ENCODE measurements around the gene EPS8L3. TPM values are rescaled to one million over a fixed set of nuclear protein-coding genes. Genes with fewer than 3 reads are reported as not detected.
"Not testable (repeated sequence)": the region's sequence is repeated elsewhere in the genome, so short reads cannot be mapped to it uniquely, and the experiment has no call there.

EPS8L3 gene
- total RNA-seq, 1 donor from 2014 or later = not detected

DNA sequence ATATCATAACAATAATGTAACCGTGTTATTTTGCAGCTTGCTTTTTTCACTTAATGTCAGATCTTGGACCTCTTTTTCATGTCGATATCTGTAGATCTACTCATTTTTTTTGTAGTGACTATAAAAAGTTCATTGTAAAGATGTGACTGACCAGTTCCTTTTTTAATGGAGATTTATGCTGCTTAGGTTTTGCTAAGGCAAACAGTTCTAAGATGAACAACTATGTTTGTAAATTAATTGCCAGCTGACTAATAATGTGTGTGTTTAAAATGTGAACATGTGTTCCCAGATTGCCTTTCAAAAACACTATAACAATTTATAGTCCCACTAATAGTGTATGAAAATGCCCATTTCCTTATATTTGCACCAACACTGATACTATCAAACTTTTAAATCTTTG lies 18.1 kb upstream of the EPS8L3 start:
- DNase-seq (ENCODE audit: extremely low read depth, low read depth, low spot score) = no peak

DNA sequence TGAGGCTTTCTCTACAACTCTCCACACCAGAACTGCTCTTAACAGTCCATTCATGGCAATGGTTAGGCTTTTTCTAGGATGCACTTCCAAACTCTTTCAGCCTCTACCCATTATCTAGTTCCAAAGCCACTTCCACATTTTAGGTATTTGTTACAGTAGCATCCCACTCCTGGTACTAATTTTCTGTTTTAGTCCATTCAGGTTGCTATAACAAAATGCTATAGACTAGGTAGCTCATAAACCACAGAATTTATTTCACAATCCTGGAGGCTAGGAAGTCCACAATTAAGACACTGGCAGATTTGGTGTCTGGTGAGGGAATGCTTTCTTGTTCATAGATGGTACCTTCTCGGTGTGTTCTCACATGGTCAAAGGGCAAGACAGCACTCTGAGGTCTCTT lies 17.3 kb upstream of the EPS8L3 start:
- DNase-seq (ENCODE audit: extremely low read depth, low read depth, low spot score) = no peak

DNA sequence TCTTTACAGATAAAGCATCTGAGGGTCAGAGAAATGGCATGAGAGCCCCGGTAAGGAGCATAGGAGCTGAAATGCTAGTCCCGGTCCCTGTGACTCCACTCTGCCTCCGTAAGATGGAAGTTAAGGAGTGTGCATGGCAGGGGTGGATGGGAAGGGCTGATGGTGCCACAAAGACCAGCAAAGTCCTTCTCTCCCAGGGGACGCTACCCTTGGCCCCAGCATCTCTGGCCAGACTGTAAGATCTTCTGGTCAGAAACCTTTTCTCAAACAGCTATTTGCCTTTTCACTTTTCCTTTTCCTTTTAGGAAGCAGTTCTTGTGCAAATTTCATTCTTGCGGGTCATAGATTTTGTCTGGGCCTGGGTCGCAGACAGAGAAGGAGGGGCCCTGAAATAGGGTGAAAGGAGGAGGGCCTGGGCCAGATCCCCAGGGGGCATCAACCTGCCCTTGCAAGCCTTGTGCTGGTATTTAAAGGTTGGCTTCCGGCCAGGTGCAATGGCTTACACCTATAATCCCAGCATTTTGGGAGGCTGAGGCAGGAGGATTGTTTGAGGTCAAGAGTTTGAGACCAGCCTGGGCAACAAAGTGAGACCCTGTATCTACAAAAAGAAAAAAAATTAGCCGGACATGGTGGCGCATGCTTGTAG lies 14.4 kb upstream of the EPS8L3 start:
- DNase-seq (ENCODE audit: extremely low read depth, low read depth, low spot score) = no peak

- DNase-seq (ENCODE audit: extremely low read depth, low read depth, low spot score) = no peak
Observed at GRCh38 chr1:109777436-109777835, 13.7 kb upstream of the EPS8L3 start.

DNA sequence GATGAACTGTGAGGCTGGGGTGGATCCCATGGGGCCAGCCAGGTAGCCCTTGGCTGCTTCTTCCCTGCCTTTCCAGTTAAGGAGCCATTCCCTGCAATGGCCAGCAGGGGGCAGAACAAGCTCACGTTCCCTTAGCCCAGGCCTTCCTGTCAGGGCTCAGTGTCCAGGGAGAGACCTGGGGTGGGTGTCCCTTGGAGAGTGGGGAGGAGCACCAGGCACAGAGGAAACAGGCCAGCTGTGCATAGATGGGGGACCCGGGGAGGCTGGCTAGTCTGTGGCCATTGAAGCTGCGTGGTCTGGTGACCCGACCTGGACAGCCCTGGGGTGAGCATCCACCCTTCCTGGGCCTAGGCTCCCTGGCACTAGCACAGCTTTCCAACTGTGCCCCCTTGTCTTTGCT lies 13.2 kb upstream of the EPS8L3 start:
- no peak for DNase-seq (ENCODE audit: extremely low read depth, low read depth, low spot score)

DNA sequence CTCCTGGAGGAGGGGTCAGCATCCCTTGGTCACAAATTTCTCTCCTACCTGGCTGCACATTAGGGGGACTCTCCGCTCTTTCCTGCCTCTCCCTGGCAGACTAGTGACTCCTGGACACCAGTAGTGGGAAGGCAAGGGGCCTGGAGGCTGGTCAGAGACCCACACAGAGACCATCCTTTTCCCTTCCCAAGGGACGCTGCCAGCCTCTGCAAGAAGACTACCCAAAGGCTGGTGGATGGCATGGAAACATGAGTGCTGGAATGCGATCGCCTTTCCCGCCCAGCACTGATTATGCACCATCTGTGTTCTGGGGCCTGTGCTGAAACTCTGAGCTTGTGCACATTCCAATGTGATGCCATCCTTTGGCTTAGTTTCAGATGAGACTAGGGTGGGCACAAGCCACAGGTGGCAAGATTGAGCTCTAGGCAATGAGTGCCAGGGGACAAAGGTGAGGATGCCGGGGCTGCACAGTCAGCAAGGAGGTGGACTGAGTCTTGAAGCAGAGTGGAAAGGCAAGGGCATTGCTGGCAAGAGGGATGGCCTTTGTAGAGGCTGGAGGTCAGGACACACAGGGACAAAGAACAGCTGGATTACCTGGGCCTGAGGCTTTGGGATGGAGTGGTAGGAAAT lies 12.6 kb upstream of the EPS8L3 start:
- no peak for DNase-seq (ENCODE audit: extremely low read depth, low read depth, low spot score)

GRCh38 chr1:109775398-109775797 lies 11.7 kb upstream of the EPS8L3 start:
- DNase-seq (ENCODE audit: extremely low read depth, low read depth, low spot score) = no peak

DNA sequence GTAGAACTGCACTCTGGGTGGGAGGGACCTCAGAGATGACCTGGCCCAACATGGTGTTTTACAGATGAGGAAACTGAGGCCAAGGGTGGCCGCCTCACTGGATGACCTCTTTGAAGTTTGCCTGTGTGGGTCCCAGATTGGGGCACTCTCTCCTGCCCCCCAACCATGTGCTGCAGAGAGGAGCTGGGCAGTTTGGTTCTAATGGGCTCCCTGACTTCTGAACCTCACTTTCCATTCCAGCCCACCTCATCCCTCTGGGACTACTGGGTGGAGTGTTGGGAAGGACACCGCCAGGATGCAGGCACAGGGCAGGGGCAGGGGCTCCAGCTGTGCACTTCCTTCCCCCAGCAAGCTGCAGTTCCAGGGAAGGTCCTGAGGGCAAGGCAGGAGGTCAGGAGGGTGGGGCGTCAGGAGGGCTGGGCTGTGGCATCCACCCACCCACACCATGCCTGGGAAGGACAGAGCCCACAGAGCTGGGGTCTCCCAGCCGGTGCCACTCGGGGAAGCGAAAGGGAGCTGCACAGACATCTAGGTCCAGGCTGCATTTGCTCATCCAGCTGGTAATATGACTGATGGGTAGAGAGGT lies 10.3 kb upstream of the EPS8L3 start:
- DNase-seq (ENCODE audit: extremely low read depth, low read depth, low spot score) = no peak

DNA sequence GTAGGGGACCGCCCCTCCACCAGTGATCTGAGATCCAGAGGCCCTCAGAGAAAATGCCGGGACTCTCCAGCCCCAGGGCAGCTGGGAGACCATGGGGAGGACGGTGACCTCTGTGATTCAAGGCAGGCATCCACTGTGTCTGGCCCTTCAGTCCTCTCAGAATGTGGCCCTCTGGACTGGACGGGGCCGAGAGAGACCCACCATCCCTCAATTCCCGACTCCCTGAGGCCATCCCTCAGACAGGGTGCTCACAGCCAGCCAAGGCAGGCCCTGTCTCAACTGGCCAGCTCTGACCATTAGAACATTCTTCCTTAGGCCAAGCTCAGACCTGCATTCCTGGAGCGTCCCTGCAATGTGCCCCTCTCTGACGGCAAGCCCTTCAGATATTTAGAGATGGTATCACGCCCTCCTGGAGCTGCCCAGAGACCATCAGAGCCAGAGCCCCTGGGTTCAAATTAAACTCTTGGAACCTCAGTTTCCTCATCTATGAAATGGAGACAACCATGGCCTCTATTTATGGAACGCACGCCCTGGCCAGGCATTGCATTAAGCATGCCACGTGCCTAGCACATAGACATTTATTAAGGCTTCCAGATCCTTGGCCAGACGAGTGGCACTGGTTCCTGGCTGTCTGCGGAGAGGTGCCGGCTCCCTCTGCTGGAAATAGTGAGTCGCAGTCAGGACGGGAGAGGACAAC lies 9.6 kb upstream of the EPS8L3 start:
- DNase-seq (ENCODE audit: extremely low read depth, low read depth, low spot score) = no peak

DNA sequence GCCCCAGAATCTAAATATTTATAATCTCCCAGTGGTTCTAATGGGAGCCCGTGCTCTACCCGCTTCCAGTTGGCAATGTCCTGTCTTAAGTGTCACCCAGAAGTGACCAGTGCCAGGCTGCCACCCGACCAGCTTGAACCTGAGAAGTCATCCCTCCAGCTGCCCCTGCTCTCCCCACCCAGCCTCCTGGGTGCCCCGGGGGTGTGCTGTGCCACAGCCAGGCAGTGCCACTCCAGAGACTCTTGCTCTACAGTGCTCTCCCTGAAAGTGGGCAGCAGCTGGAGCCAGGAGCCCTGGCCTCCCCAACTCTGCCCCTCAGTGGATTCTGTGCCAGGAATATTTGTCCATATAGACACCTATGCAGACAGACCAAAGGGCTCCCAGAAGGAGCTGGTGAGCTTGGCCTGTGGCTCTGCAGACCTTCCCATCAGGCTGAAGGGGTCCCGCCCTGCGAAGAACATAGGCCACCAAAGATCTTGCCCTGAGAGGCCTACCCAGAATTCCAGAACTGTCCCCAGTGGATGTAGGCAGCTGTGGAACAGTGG lies 9.0 kb upstream of the EPS8L3 start:
- no peak for DNase-seq (ENCODE audit: extremely low read depth, low read depth, low spot score)

- no peak for DNase-seq (ENCODE audit: extremely low read depth, low read depth, low spot score)
Observed at GRCh38 chr1:109771712-109772657, 8.3 kb upstream of the EPS8L3 start.

- no peak for DNase-seq (ENCODE audit: extremely low read depth, low read depth, low spot score)
Observed at GRCh38 chr1:109770331-109771095, 6.8 kb upstream of the EPS8L3 start.

DNA sequence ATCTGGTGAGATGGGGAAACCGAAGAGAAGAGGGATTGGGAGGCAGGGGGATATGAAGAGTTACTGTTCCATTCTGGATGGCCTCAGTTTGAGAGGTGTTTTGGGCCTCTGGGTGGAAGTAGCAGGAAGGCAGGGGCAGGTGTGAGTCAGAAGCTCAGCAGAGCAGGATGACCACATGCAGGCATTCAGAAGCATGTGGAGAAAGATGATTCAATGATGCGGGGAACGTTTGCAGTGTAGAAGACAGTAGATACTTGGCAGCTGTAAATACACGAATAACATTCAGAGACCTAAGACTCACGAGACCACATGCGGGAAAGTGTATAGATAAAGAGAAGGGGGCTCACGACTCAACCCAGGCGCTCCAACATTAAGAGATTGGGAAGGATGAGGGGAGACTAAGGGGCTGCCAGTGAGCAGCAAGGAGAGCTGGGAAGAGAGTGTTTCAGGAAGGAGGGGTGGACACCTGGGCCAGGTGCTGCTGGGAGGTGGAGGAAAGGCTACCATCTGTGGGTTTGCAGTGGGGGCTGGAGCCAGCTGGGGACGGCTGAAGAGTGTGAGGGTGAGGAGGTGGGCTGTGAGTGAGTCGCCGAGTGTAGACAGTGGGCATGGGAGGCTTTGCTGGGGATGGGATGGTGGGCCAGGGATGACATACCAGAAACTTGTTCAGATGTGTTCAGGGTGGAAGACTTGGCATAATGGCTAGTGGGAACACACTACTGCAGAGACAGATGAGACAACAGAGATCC lies 5.8 kb upstream of the EPS8L3 start:
- no peak for DNase-seq (ENCODE audit: extremely low read depth, low read depth, low spot score)

- DNase-seq (ENCODE audit: extremely low read depth, low read depth, low spot score) = no peak
Observed at GRCh38 chr1:109768820-109769219, 5.1 kb upstream of the EPS8L3 start.

DNA sequence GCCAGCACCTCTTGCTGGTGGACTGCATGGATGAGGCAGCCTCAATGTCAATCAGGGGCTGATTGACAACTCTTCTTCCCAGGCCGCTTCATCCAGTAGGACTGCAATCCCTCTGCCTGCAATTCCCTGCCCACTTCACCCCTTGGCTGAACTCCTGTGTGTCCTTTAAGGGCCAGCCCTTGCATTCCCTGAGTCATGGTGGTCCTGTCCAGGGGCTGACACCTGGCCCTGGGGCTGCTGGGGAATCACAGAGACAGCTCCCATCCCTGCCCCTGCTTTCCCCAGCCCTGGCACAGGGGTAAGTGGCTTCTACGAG lies 4.6 kb upstream of the EPS8L3 start:
- DNase-seq (ENCODE audit: extremely low read depth, low read depth, low spot score) = no peak

GRCh38 chr1:109767637-109768334 lies 4.1 kb upstream of the EPS8L3 start:
- no peak for DNase-seq (ENCODE audit: extremely low read depth, low read depth, low spot score)

- DNase-seq (ENCODE audit: extremely low read depth, low read depth, low spot score) = not testable (repeated sequence)
Observed at GRCh38 chr1:109766991-109767636, 3.4 kb upstream of the EPS8L3 start.
